MM.1S (cell line): Measurements from ENCODE around the gene ADARB2.

ENCODE experiments used
- CTCF ChIP-seq: fragments of 300-600 bp; sonication (generic); IDR thresholded peaks from 2 replicates; pipeline ENCODE4 v1.5.1; 2016; ENCODE audit warnings: antibody characterized with exemption, low read length, mixed read lengths
- EZH2 ChIP-seq: fragments of 300-600 bp; sonication (generic); optimal IDR thresholded peaks from 2 replicates; pipeline ENCODE3; 2017; ENCODE audit warnings: low read depth, mild to moderate bottlenecking, antibody characterized with exemption, low read length, mixed read lengths

DNA sequence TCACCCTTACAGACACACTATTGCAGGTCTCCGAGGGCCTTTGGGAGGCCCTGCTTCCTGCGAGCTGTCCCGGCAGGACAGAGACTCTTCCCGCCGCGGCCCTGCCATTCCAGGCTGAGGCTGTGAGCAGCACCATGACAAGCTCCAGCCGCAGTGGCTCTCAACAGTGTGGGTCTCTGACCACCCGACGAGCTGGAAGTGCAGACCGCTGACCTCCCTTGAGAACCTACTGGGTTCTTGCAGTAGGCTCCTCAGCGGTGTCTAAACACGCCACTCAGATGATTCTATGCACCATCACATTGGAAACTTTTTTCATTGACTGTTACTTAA is 377.7 kb downstream of the ADARB2 start:
- no peak for TF ChIP-seq CTCF
- no peak for TF ChIP-seq EZH2
